Effector CD4-positive, alpha-beta T cell (primary cell): Measurements from ENCODE around the gene ZNF254.
"Not testable (repeated sequence)": the region's sequence is repeated elsewhere in the genome, so short reads cannot be mapped to it uniquely, and the experiment has no call there.

ENCODE experiments used
- DNase-seq: peaks from one replicate; pipeline ENCODE4 v3.0.0-alpha.2; 2020

The ZNF254 gene

GRCh38 chr19:24072720-24073119, 14.3 kb upstream of the ZNF254 start:
- no peak for DNase-seq

- no peak for DNase-seq
These were observed 13.2 kb upstream of the ZNF254 start for GRCh38 chr19:24073807-24074206.

DNA sequence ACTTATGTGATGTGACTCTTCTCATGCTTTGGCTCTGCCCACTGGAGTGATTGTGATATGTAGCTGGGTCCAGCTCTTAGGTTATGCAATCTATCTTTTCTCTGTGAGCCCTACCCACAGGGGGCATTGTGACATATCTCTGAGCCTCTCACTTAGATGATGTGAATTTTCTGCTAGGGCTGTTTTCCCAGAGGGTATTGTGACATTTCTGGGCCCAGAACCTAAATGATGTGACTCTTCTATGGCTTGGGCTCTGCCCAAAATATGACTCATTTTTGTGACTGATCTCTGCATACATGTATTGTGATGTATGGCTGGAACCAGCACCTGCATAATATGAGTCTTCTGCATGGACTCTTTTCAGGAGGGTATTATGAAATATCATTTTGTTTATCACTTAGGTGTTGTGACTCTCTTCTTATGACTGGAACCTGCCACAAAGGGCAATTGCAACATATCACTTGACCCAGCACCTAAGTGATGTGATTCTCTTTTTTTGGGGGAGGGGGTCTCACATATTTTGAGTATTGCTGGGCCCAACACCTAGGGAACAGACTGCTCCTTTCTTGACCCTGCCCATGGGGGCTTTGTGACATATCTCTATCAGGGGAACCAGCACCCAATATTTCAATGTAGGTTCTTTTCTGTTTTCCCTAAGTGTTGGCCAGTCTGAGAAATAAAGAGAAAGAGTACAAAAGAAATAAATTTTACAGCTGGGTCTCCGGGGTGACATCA, 12.1 kb upstream of the ZNF254 start:
- no peak for DNase-seq

GRCh38 chr19:24075530-24075929, 11.5 kb upstream of the ZNF254 start:
- DNase-seq, result not testable (repeated sequence)

- DNase-seq, result no peak
These were observed 8.3 kb upstream of the ZNF254 start for GRCh38 chr19:24078680-24079079.

GRCh38 chr19:24081056-24081455, 5.9 kb upstream of the ZNF254 start:
- DNase-seq, result no peak

- no peak for DNase-seq
These were observed 11.4 kb downstream of the ZNF254 start for GRCh38 chr19:24098359-24098758.

DNA sequence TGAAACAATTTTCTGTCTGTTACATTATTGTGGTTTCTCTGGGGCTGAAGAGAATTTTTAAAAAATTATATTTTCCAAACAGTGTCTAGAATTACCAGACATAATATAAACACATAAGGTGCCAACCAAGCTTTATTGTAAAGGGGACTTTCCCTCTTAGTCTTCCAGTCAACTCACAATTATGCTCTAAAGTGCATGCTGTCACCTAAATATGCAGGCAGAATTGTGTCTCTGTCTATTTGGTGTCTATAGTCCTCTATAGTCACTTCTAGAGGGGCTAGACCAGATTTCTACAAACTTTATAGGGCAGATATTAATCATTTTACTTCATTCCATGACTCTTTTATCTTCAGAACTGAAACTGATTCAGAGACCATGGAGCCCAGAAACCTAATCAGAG, 12.8 kb downstream of the ZNF254 start:
- no peak for DNase-seq

- not testable (repeated sequence) for DNase-seq
These were observed 13.6 kb downstream of the ZNF254 start for GRCh38 chr19:24100597-24100996.

DNA sequence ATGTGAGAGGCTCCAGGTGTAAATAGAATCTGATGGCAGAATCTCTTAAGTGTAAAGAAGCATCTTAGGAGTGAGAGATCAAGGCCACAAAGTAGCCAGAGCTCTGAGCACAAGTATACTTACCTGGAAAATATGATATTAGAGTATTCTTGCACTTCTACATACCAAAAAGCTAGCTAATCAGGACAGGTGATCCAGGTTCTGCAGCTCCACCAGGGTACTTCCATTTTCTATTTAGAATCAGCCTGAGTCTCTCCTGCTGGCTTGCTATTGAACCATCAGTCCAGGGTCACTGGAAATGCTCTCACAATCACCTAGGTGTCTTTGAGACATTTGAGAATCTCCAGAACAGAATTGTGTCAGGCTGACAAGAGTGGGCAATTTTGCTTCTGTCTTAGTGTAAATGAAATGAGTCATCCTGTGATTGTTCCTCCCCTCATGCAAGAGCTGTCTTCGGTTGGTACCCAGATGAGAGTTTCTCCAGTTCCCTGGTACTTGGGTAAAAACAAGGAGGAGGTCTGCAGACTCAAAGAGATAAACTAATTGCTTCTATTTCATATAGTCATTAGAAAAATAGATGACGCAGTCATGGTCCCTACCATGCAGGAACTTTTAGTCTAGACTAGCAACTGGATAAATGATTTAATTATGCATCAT, 14.6 kb downstream of the ZNF254 start:
- DNase-seq, result no peak

DNA sequence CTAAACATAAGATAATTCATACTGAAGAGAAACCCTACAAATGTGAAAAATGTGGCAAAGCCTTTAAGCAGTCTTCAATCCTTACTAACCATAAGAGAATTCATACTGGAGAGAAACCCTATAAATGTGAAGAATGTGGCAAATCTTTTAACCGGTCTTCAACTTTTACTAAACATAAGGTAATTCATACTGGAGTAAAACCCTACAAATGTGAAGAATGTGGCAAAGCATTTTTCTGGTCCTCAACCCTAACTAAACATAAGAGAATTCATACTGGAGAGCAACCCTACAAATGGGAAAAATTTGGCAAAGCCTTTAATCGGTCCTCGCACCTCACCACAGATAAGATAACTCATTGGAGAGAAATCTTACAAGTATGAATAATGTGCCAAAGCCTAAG, 40.6 kb downstream of the ZNF254 start:
- no peak for DNase-seq

DNA sequence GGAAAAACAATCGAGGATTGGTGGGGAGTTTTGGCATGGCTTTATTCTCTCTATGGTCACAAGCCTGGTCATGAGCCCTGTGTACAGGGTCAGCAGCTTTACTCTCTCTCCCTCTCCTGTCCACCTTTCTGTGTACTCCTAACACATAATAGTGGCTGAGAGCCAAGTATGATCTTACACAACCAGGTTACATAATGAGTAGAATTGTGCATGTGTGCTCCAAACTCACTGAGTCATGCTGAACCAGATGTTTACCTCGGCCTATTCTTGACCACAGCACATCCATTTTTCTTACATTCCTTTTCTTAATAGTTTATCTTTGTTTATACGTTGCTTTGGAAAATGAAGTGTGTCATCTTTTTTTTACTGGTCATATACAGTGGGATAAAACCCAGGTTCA, 53.1 kb downstream of the ZNF254 start:
- DNase-seq, result no peak

GRCh38 chr19:24140591-24140990, 53.6 kb downstream of the ZNF254 start:
- DNase-seq, result no peak

- DNase-seq, result no peak
These were observed 54.6 kb downstream of the ZNF254 start for GRCh38 chr19:24141612-24142011.

GRCh38 chr19:24142771-24143170, 55.8 kb downstream of the ZNF254 start:
- no peak for DNase-seq

- DNase-seq, result no peak
These were observed 72.7 kb downstream of the ZNF254 start for GRCh38 chr19:24159707-24160106.

- no peak for DNase-seq
These were observed 79.1 kb downstream of the ZNF254 start for GRCh38 chr19:24166055-24166454.

DNA sequence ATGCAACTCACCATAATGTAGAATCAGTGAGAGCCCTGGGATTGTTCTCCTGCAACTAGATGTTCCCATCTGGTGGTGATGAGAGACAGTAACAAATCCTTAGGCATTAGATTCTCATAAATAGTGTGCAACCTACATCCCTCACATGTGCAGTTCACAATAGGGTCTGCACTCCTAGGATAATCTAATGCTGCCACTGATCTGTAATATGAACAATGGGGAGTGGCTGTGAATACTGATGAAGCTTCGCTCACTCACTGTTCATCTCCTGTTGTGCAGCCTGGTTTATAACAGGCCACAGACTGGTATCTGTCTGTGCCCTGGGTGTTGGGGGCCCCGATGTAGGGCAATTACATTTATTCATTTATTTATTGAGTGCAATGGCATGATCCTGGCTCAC, 86.9 kb downstream of the ZNF254 start:
- no peak for DNase-seq

DNA sequence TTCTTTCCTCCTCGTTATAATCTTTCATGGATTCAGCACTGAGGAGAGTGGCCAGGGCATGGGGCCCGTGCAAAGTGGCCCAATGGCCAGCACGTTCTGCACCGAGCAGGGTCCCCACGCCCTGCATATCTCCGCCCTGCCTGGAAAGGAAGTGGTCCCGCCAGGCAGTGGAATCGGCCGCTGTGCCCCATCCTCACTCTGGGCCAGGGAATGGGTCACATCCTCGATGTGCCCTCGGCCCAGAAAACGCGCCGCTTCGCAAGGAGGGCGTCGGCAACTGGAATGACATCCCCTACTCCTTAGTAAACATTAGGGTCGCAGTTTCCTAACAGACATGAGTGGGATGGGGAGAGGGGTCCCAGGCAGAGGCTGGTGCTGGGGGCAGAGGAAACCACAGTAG, 90.7 kb downstream of the ZNF254 start:
- no peak for DNase-seq

DNA sequence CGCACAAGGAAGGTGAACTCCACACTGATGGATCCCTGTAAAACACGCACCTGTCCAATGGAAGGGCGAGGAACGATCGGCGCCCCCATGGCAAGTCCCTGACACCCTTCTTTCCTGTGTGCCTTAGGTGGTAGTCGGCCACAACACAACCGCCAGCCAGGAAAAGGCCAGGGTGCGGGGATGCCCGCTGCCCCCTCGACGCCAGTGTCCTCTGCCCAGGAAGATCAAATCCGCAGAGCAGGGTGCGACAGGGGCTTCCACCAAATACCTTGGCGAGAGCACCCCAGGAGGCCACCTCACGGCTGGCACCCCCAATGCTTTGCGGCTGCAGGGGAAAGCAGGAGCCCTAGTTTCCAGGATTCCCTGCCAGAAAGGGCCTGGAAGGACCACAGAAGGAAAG, 91.2 kb downstream of the ZNF254 start:
- DNase-seq, result no peak
